Keratinocyte (primary cell): Measurements from ENCODE around the gene PSMA4. TPM values are rescaled to one million over a fixed set of nuclear protein-coding genes. Genes with fewer than 3 reads are reported as not detected.
A peak's percentile ranks its signal among the peaks of the same experiment; 100 is the strongest.

ENCODE experiments used
- DNase-seq: peaks from one replicate; pipeline ENCODE4 v3.0.0-alpha.2; 2011; ENCODE audit warnings: low read depth, missing footprints, low spot score
- FAIRE-seq: peaks from 2 replicates; lab custom pipeline; 2011; peaks lifted over from hg19 to GRCh38; lab: Jason Lieb, UNC
- H2AFZ ChIP-seq: 2 replicates; pipeline ENCODE4 v1.6.0; 2012; ENCODE audit warnings: low read length, control low read depth, inconsistent platforms; ENCODE audit not compliant: control insufficient read depth
- H3K27ac ChIP-seq: 2 replicates; pipeline ENCODE4 v1.5.1; 2011; ENCODE audit warnings: low read length; ENCODE audit not compliant: control insufficient read depth, insufficient read depth
- H3K27me3 ChIP-seq: 3 replicates; pipeline ENCODE4 v1.6.0; 2011; ENCODE audit warnings: low read length; ENCODE audit not compliant: control insufficient read depth, insufficient read depth; ENCODE audit errors: extremely low read depth
- H3K36me3 ChIP-seq, 2 experiments: 2 replicates in 1 of 2; 3 replicates in 1 of 2; pipeline ENCODE4 v1.5.1; 2011; ENCODE audit warnings: low read length in 2 of 2, mild to moderate bottlenecking in 1 of 2; ENCODE audit not compliant: control insufficient read depth in 2 of 2, insufficient read depth in 2 of 2; ENCODE audit errors: extremely low read depth in 1 of 2
- H3K4me1 ChIP-seq: 3 replicates; pipeline ENCODE4 v1.5.1; 2011; ENCODE audit warnings: low read length; ENCODE audit not compliant: control insufficient read depth, insufficient read depth; ENCODE audit errors: extremely low read depth
- H3K4me2 ChIP-seq: 3 replicates; pipeline ENCODE4 v1.6.0; 2011; ENCODE audit warnings: low read depth, low read length; ENCODE audit not compliant: control insufficient read depth, insufficient read depth; ENCODE audit errors: extremely low read depth
- H3K4me3 ChIP-seq, 3 experiments: fragments of 200-600 bp in 1 of 3; sonication (generic) in 1 of 3; 2 replicates in 2 of 3; 3 replicates in 1 of 3; pipeline ENCODE4 v1.5.1; 2011 to 2016; ENCODE audit warnings: low read length in 3 of 3, mild to moderate bottlenecking in 3 of 3, control low read depth in 2 of 3, inconsistent platforms in 1 of 3, low read depth in 1 of 3, mixed read lengths in 1 of 3, mixed run types in 1 of 3, moderate library complexity in 1 of 3; ENCODE audit not compliant: control insufficient read depth in 2 of 3, insufficient read depth in 2 of 3; ENCODE audit errors: extremely low read depth in 1 of 3
- H3K79me2 ChIP-seq: 2 replicates; pipeline ENCODE4 v1.6.0; 2012; ENCODE audit warnings: low read length; ENCODE audit not compliant: control insufficient read depth, insufficient read depth
- H3K9ac ChIP-seq: 3 replicates; pipeline ENCODE4 v1.6.0; 2011; ENCODE audit warnings: low read length; ENCODE audit not compliant: control insufficient read depth, insufficient read depth; ENCODE audit errors: extremely low read depth
- H3K9me1 ChIP-seq: 3 replicates; pipeline ENCODE4 v1.6.0; 2011; ENCODE audit warnings: low read length; ENCODE audit not compliant: control insufficient read depth, insufficient read depth; ENCODE audit errors: extremely low read depth
- H3K9me3 ChIP-seq: 2 replicates; pipeline ENCODE4 v1.5.1; 2012; ENCODE audit warnings: low read depth, low read length; ENCODE audit not compliant: control insufficient read depth
- H4K20me1 ChIP-seq: 3 replicates; pipeline ENCODE4 v1.6.0; 2011; ENCODE audit warnings: low read length; ENCODE audit not compliant: control insufficient read depth, insufficient read depth; ENCODE audit errors: extremely low read depth
- EZH2 ChIP-seq: IDR thresholded peaks from one replicate; pipeline ENCODE4 v1.6.1; 2012; ENCODE audit warnings: inconsistent platforms, mild to moderate bottlenecking, low read length, moderate library complexity
- dilution Hi-C: fragments of 300-500 bp; cut with MboI; formaldehyde crosslinking; loops from one replicate; pipeline ENCODE4 v1.7.0; 2020; ENCODE audit warnings: low sequenced_read_pairs; ENCODE audit not compliant: extremely low pct_ligation_motif_present
- polyA plus RNA-seq, 5 experiments: library from polyadenylated mRNA; depleted of rRNA in 3 of 5; stranded (reverse) in 3 of 5; stranded (forward) in 1 of 5; unstranded in 1 of 5; fragments of >200 nt; gene quantifications; 1 replicate in 1 of 5; 2 replicates in 3 of 5; 3 replicates in 1 of 5; pipeline versions ENCODE4 v1.2.1 to v1.2.3, GENCODE V29; 2011 to 2012; ENCODE audit warnings: missing spikeins in 2 of 5, low read depth in 1 of 5, low replicate concordance in 1 of 5
- TF ChIP-seq, protein P1 (sequence below), 3 experiments: IDR thresholded peaks in 1 of 3; conservative IDR thresholded peaks in 1 of 3; optimal IDR thresholded peaks in 1 of 3; 2 replicates in 2 of 3; 3 replicates in 1 of 3; pipeline versions ENCODE3 to v1.5.1; 2011; ENCODE audit warnings: low read length in 3 of 3, mild to moderate bottlenecking in 3 of 3, moderate library complexity in 2 of 3, control low read depth in 1 of 3, inconsistent platforms in 1 of 3; ENCODE audit not compliant: insufficient read depth in 2 of 3; ENCODE audit errors: extremely low read depth in 1 of 3

The PSMA4 gene
- polyA plus RNA-seq, 1 donor (not counting 4 experiments of a cell fraction or from before 2014, with no cell fraction given) = 432 TPM

DNA sequence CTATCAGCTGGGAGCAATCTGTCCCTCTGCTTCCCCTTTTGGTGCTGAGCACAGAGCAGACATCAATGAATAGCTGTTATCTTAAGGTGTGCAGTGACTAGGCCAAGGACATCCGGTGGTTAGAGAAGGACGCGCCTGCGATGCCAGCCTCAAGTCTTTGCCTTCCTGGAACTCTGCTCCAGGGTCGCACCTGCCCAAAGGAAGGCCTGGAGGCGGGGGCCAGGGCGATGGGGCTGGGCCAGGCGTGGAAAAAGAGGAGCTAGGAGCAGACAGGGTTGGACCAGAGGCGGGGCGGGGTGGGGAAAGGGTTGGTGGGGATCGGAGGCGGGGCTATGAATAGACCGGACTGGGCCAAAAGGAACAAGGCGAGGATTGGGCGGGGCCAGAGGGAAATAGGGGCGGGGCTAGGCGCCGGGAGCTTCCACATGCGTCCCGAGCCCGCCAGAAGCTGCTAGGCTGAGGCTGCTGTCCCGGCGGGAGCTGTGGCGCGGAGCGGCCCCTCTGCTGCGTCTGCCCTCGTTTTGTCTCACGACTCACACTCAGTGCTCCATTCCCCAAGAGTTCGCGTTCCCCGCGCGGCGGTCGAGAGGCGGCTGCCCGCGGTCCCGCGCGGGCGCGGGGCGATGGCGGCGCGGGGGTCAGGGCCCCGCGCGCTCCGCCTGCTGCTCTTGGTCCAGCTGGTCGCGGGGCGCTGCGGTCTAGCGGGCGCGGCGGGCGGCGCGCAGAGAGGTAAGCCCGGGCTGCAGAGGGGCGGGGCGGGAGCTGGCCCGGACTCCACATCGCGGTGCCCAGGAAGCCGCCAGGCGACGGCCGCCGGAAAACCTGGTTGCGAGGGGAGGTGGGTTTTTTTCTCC lies 25.1 kb downstream of the PSMA4 start, which contains the start of gene CHRNA5:
CHRNA5 (plus strand) TSS at position 424 of the 854 bp plus-strand sequence; CDS start at position 624, 200 bp downstream.
- Histone ChIP-seq H3K4me2 (peak within 1 kb of the TSS; percentile 89), H3K9me3 (no peaks in the 10 kb centered on the region), H3K9me1 (no peaks in the 10 kb centered on the region), H2AFZ (peak within 1 kb of the TSS; percentile 94), H3K79me2 (peaks cover 4% of the 10 kb centered on the region), H3K27ac (peak within 1 kb of the TSS; percentile 53), H4K20me1 (no peaks in the 10 kb centered on the region), H3K27me3 (no peaks in the 10 kb centered on the region), H3K36me3 (no peaks in the 10 kb centered on the region), H3K4me1 (peaks cover 5% of the 10 kb centered on the region), H3K9ac (peak within 1 kb of the TSS; percentile 76), H3K4me3 (peak within 1 kb of the TSS; percentile 53 to 91 (median 79))
- TF ChIP-seq, protein P1, sequence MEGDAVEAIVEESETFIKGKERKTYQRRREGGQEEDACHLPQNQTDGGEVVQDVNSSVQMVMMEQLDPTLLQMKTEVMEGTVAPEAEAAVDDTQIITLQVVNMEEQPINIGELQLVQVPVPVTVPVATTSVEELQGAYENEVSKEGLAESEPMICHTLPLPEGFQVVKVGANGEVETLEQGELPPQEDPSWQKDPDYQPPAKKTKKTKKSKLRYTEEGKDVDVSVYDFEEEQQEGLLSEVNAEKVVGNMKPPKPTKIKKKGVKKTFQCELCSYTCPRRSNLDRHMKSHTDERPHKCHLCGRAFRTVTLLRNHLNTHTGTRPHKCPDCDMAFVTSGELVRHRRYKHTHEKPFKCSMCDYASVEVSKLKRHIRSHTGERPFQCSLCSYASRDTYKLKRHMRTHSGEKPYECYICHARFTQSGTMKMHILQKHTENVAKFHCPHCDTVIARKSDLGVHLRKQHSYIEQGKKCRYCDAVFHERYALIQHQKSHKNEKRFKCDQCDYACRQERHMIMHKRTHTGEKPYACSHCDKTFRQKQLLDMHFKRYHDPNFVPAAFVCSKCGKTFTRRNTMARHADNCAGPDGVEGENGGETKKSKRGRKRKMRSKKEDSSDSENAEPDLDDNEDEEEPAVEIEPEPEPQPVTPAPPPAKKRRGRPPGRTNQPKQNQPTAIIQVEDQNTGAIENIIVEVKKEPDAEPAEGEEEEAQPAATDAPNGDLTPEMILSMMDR (optimal IDR thresholded peaks at IDR 0.05 in 1 of 3, IDR thresholded peaks at IDR 0.05 in 1 of 3, conservative IDR thresholded peaks at IDR 0.05 in 1 of 3; ENCODE audit: extremely low read depth in 1 of 3, insufficient read depth in 2 of 3, low read length in 3 of 3) = peak in 1 of 3 experiments; percentile 8
- TF ChIP-seq EZH2 = no peak
- dilution Hi-C loops = no loop called here
- DNase-seq (peak; percentile 41), FAIRE-seq (no peak)

DNA sequence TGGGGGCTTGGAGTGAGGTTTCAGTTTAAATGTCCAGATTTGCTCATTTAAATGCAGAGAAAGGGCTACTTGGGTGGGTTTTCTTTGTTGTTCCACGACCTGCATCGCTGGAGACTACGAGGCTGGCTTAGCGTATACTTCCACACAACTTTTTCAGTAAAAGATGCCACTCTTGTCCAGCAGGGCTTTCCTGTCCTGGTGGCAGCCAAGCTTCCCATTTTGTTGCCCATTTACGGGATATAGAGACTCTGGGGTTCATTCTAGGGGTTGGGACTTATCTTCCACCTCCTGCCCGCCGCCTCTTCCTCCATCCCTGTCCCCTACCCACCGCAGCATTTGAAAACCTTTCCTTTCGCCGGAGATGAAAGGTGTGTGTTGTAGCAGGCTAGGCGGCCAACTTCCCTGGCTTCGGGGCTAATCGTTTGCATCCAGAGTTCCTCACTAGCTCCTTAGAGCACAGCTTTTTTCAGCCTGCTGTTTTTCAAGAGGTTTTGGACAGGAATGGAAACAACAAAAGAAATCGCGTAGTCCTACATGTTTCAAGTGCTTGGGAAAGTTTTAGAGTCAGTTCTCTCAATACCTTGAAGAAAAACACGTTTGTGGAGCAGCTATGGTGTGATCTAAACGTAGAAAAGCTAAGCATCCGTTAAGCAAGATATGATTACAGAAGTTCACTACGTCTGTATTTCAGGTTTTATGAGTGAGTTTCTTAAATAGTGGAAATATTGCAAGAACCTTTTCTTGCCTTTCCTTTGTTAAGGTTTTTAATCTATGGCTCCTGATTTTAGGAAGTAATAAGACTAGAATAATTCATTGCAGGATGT lies 25.9 kb downstream of the PSMA4 start:
- H3K4me2 ChIP-seq = peak overlapping the region; percentile 89
- H3K27ac ChIP-seq = peak overlapping the region; percentile 53
- H4K20me1 ChIP-seq = no peaks in the 10 kb centered on the region
- H3K9ac ChIP-seq = peak overlapping the region; percentile 76
- dilution Hi-C loops = no loop called here
- no peaks in the 10 kb centered on the region for H3K27me3 ChIP-seq
- peak overlapping the region; percentile 53 to 91 (median 79) for H3K4me3 ChIP-seq
- no peak for DNase-seq
- peak overlapping the region; percentile 94 for H2AFZ ChIP-seq
- no peaks in the 10 kb centered on the region for H3K9me3 ChIP-seq
- TF ChIP-seq EZH2 = no peak
- TF ChIP-seq, protein P1 (optimal IDR thresholded peaks at IDR 0.05 in 1 of 3, IDR thresholded peaks at IDR 0.05 in 1 of 3, conservative IDR thresholded peaks at IDR 0.05 in 1 of 3; ENCODE audit: extremely low read depth in 1 of 3, insufficient read depth in 2 of 3, low read length in 3 of 3) = peak in 2 of 3 experiments; percentile 31 to 35
- H3K9me1 ChIP-seq = no peaks in the 10 kb centered on the region
- no peaks in the 10 kb centered on the region for H3K36me3 ChIP-seq
- FAIRE-seq = no peak
- peaks cover 5% of the 10 kb centered on the region for H3K4me1 ChIP-seq
- H3K79me2 ChIP-seq = peaks cover 4% of the 10 kb centered on the region
